Hematopoietic multipotent progenitor cell treated with erythropoietin and hydrocortisone succinate and interleukin-3 and kit ligand, for 8 days (in vitro differentiated cells): ENCODE results near the gene SHROOM2.
A peak's percentile ranks its signal among the peaks of the same experiment; 100 is the strongest.
"Not testable (repeated sequence)": the region's sequence is repeated elsewhere in the genome, so short reads cannot be mapped to it uniquely, and the experiment has no call there.

Experiments
- DNase-seq: peaks from one replicate; pipeline ENCODE4 v3.0.0-alpha.2; 2015

SHROOM2 gene

DNA sequence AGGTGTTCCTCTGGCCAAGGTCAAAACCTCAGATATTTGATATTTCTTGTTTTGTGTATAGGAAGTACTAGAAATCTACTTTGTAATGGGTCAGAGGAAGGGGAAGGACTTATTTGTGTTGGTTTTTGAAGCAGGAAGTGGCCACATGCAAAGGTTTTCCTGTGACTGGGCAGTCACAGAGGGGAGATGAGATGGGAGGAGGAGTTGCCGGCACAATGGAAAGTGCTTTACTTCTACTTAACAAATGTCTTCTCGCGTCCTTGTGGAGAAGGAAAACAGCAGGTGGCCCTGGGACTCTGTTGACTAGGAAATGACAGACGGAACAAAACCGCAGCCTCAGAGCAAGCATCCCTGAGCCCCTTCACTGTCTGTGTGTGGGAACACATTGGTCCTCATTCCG lies 46.6 kb downstream of the SHROOM2 start:
- DNase-seq, result no peak

DNA sequence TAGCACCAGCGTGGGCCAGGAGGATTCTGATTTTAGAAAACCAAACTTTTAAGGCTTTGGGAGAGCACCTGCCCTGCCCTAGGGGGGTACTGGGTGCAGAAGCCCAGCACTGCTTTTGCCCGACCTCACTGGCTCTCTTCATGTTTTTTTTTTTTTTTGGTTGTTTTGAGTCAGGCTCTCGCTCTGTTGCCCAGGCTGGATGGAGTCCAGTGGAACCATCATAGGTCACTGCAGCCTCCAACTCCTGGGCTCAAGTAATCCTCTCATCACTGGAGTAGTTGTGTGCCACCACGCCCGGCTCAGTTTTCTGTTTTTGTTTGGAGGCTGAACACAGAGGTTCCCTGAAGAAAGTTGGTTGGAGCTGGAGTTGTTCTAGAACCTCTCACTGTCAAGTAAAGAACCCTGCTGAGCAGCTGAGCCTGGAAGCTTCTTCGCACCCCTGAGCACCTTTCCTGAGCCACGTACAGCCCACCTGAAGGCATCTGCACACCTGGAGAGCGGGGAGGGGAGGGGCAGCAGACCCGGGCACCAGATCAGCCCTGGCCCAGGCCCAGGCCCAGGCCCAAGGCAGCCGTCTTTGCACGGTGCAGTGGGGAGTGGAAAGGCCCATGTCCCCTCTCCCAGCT lies 49.5 kb downstream of the SHROOM2 start:
- DNase-seq, result no peak

DNA sequence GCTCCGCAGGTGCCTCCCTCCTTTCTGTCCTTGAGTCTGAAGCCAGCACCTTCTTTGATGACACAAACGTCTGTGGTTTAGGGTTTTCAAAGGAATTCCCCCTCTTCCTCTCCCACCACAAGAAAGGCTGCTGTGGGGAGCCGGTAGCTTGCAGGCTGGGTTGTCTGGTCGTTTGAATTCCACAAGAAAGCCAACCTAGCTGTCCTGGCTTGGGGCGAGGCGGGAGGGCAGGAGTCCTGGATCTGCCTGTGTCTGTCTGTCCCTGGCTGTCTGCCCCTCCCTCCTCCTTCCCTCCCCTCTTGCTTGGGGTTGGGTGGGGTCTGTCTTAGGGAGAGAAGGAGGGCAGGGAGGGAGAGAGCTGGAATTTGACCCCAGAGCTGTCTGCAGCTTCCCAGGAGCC lies 56.3 kb downstream of the SHROOM2 start:
- no peak for DNase-seq

DNA sequence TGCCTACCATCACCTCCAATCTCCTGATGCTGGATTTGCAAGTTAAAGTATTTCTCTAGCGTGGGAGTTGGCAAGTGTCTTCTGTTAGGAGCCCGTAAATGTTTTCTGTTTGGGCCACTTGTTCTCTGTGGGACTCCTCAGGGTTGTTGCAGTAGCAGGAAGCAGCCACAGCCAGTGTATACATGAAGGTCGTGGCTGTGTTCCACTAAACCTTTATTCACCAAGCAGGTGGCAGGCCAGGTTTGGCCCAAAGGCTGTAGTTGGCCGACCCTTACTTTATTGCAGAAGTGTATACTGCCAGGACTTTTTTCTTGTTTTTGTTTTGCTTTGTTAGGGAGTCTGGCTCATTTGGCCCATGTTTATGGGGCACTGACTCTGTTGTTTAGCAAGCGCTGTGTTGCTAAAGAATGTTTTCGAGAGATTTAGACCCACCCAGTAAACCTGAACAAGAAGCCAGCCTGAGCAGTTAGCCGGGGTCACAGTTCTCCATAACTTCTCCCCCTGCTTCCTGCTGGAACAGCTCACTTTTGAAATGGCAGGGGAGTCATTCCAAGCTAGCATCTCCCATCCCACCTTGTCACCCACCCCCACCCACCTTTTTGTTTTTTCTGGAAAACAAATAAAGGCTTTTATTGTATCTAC lies 58.8 kb downstream of the SHROOM2 start:
- DNase-seq, result no peak

DNA sequence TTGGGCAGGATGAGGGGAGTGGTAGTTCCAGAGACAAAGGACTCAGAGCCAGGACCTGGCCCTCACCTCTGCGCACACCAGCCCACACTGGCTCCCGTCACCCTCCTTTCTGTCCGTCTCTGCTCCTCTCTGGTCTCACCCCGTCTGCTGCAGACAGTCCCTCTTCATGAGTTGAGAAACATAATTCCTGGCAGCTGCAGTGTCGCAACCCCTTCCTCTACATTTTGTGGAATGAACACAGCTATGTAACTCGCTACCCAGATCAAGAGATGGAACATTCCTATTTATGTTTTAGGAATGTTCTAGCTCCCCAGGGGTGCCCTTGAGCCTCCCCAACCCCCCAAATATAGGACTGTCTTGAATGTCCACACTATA lies 59.3 kb downstream of the SHROOM2 start:
- DNase-seq, result no peak

DNA sequence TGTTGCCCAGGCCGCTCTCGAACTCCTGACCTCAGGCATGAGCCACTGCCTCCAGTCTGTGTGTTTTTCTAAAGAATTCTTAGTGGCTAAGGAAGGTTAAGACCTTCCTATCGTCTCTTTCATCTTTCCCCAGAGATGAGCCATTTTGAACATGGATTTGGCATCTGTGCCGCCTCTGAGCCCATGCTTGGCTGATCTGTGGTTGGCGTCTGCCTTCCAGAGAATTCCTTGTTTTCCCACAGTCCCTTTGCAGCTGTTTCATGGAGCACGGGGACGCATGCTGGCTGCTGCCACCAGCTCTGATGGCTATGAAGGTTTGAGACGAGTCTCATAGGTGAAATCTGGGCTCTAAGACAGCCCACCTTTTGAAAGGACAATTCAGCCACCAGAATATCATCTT lies 60.4 kb downstream of the SHROOM2 start:
- DNase-seq, result no peak

DNA sequence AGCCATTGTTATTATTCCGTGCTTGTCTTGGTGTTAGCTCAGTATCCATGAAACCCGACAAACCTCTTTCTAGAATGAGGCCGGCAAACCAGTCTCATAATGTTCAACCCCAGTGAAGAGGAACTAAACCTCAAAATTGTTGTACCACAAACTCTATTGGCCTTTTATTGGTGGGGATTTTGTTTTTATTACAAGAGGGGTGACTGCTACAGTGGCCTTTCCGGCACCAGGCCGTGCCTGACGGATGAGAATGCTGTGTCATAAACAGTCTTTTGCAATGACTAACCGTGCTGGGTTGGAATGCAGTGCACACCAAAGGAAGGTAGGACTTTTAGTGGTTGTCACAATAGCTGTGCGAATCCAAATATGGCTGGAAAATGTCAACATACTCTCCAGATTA lies 60.8 kb downstream of the SHROOM2 start:
- no peak for DNase-seq

DNA sequence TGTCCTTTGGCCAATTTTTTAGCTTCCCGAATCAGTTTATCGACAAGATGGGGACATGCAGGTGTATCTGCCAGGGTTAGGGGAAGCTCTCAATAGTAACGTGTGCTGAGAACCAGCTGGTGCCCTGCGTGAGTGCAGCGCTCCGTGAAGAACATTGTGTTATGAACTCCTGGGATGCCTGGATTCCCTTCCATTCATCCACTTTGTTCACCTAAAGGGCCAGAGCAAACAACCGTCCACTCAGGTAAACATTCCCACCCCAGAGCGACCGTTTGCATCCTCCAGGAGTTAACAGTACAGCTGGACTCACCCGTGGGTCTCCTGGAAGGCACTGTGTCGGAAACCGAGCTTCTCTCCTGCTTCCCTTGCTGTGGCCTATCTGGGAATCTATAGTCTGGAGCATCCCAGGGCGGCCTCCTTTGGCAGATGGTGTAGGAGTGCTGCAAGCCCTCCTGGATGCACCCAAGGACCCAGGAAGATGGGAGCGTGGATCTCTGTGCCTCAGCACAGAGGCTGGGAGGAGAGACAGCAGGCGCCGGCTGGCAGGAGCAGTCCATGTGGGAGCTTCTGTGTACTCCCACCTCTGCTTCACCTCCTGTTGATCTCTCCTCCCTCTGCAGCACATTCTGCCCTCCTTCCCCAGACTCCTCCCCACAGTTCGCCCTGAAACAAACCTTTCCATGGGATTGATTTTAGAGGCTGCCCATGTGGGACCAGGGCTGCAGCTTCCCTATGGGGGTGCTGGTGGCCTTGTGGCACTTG lies 62.7 kb downstream of the SHROOM2 start:
- DNase-seq, result no peak

DNA sequence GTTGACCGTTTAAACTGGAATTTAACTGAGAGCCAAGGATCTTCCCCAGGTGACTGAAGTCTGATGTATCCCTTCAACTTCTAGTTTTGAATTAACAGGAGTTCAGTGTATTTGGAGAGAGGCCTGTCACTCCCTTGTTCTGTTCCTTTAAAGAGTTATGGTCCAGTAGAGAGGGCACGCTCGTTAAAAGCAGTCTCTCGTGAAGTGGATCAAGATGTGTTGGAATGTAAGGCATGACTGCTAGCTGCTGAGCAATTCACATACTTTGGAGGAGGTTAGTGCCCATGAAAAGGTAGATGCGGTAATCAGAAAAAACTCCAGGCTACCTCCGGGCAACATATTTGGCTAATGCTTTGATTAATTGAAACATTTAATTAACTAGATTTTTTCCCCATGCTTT lies 65.7 kb downstream of the SHROOM2 start:
- no peak for DNase-seq

DNA sequence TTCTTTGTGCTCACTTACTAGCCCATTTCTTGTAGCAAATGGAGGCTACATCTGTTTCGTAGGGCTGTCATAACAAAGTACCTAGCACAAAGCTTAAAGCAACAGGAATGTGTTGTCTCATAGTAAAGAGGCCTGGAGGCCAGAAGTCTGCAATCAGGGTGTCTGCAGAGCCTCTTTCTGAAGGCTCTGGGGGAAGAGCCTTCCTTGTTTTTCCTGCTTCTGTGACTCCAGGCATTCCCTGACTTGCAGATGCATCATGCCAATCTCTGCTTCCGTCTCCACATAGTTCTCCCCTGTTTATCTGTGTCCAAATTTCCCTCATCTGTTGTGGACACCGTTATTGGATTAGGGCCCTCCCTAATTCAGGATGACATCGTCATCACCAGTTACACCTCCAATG lies 67.1 kb downstream of the SHROOM2 start:
- DNase-seq, result no peak

DNA sequence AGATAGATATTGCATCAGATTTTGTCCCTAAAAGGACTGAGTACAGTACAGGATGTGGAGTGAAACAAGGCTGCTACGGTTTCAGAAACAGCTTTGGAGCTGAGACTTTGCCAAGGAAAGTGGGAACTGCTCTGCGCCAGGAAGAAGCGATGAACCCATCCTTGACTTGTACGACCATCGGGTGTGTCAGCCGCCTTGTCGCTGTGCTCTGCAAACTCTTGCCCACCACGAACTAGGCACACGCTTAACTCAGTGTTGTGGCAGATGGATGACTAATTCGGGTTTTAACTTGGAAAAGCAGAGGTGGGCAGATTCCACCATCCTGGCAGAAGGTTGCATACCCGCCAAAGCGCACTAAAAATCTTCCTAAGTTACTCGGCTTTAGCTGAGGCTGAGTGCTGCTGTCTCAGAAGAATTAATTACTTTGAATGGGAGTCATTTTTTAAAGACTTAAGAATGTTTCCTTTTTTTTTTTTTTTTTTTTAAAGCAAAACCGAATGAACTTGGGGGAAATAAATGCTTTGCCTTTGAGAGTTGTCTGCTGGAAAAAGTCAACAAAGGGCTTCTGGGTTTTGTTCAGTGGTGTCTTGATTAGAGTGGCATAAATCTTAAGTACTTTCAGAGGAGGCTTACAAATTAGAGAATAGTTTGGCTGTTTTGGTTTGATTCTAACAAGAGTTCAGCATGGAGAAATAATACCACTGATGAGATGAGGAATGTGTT lies 69.5 kb downstream of the SHROOM2 start:
- no peak for DNase-seq

DNA sequence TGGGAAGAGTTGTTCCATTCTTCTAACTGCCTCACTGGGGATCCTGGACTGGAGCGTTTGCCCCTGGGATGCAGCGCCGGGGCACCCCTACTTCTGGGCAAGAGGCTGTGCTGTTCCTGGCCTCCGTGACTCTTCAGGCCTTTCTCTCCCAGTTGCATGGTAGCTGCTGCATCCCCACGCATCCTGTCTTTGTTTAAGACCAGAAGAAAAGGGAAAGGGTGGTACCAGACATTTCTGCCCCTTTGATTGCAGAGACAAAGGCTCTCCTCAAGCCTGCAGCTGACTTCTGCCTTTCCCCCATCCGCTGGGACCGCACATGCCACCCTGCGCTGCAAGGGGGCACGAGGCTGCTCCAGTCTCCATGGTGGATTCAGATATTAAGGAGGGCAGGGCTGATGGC lies 70.4 kb downstream of the SHROOM2 start:
- DNase-seq, result no peak

DNA sequence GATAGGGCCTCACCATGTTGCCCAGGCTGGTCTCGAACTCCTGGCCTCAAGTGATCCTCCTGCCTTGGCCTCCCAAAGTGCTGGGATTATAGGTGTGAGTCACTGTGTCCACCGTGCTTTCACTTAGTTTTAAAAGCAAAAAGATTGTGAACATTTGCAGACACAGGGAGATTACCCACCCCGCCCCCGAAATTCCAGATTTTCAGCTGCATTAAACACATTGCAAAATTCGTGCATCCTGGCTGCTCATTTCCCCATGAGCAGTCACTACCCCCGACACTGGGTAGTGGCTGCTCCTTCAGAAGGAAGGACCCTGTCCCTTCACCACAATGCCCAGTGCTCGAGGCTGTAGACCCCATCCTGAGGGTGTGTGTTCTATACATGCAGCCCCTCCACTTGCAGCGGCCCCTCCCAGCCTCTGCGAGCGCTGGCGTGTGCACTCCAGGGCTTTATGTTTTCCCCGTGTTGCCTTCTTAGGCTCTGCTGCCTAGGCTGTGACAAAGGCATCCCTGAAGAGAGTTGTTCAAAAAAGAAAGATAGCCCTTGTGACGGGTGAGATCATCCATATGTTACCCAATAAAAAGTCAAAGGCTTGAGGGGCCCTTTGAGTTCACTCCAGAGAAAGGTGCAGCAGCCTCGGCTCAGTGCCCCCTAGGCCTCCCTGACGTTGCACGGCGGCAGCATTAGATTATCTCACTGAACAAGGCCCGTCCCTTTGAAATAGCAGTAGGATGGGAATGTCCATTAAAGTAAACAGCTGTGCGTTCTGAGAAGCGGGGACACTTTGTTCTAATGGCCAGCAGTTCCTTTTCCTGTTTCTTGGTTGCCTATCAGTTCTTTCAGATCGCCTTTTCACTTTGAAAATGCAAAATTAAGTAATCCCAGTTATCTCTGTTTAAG lies 71.6 kb downstream of the SHROOM2 start:
- no peak for DNase-seq

DNA sequence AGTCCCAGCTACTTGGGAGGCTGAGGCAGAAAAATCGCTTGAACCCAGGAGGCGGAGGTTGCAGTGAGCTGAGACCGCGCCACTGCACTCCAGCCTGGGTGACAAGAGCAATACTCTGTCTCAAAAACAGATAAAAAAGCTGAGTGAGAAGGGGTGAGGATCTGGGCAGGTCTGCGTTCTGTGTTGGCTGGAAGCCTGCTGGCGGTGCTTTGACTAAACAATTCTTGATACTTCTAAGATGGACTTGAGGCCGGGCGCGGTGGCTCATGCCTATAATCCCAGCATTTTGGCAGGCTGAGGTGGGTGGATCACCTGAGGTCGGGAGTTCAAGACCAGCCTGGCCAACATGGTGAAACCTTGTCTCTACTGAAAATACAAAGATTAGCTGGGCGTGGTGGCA lies 72.5 kb downstream of the SHROOM2 start:
- not testable (repeated sequence) for DNase-seq

DNA sequence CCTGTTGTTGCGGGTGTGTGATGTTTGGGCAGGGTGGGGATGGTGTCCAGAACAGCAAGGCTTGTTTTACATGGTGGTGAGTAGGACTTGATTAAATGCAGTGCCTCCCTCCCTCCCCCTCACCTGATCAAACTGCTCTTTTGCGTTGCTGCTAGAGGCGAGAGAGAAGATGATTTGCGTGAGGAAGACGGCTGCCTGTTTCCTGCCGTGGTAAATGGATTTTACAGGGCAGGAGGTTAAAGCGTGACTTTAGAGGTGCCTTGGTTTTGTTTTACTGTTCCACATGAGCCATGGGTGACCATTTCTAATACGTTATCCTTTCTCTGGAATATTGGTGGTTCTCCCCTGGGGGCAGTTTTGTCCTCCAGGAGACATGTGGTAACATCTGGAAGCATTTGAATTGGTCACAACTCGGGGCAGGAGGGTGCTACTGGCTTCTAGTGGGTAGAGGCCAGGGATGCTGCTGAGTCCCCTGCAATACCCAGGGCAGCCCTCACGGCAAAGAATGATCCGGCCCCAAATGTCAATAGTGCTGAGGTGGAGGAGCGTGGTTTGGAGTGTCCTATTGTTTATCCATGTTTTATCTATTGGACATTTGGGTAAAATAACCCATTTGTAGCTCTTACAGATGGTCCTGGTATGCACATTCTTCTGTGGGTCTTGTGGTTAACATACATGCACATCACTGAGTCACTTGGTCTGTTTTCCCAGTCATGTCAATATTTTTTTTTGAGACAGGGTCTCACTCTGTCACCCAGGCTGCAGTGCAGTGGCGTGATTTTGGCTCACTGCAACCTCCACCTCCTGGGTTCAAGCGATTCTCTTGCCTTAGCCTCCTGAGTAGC lies 73.7 kb downstream of the SHROOM2 start:
- no peak for DNase-seq

DNA sequence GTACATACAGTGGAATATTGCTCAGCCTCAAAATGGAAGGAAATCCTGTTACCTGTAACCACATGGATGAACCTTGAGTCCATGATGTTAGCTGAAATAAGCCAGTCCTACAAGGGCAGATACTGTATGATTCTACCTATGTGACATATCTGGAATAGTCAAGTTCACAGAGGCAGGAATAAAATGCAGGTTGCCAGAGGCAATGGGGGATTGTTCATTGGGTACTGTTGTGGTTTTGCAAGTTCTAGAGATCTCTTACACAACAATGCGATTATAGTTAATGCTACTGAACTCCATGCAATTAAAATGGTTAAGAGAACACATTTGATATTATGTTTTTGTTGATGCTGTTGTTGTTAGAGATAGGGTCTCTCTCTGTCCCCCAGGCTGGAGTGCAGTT lies 74.6 kb downstream of the SHROOM2 start:
- DNase-seq, result no peak

DNA sequence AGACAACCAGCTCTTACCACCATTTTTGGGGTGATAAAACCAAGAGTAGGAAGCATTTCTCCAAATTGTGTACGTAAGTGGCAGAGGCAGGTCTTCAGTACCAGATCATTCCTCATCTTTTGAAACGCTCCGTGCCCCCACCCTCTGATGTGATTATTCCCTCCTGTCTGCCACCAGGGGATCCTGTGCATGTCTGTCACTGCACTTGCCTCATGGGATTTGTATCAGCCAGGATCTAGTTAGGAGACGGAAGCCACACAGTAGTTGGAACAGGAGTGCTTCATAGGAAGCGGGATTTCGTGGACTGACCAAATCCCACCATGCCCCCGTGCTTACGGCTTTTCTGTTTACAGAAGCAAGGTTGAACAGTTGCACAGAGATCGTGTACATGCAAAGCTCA lies 75.5 kb downstream of the SHROOM2 start:
- no peak for DNase-seq

DNA sequence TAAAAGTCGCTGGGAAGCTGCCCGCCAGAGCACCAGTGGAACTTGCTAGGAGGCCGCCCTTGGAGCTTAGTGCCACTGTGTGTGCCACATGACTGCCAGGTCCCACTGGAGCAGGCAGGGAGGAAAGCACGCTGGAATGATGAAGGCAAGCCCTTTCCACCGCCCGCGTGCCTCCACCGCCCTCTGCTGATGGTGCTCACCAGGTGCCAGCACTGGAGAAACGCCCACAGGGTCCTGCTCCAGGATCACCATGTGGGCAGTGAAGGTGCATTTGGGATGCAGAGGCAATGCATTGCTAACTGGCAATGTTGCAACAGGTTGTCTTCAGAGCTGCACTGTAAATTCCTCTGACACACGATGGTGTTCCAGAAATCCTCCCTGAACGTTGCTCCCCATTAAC lies 76.3 kb downstream of the SHROOM2 start:
- no peak for DNase-seq

DNA sequence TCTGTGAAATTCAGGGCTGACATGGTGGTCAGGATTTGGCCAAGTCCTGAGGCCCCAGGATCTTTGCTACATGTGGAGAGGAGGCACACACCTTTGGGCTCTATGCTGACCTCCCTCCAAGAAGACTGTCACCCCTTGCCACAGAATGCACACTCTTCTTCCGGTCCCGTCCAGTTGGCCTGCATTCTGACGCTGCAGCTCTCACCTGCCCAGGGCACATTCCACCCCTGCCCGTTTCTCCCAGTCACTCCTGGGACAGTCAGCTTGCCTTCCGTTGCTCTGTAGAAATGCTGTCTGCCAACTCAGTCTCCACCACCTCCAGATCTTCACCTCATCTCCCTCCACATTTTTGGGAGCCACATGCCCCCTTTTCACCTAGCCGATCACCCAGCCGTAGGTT lies 76.7 kb downstream of the SHROOM2 start:
- DNase-seq, result no peak

DNA sequence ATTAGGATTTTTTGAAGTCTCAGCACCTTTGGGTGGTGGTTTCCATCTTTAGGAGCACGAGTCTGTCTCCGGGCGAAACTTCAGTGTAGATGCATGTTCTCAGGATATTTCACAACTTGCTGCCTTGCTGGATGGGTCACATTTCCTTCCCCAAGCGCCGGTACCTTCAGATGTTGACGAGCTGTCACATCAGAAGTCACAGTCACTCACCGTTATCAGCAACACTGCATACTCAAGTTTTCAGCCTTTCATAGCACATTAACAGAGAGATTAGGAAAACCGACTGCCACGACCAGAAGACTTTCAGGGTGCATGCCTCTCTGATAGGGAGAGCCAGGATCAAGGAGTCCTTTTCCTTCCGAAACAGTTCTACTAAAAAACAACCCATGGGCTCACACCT lies 77.8 kb downstream of the SHROOM2 start:
- peak; percentile 75 for DNase-seq

DNA sequence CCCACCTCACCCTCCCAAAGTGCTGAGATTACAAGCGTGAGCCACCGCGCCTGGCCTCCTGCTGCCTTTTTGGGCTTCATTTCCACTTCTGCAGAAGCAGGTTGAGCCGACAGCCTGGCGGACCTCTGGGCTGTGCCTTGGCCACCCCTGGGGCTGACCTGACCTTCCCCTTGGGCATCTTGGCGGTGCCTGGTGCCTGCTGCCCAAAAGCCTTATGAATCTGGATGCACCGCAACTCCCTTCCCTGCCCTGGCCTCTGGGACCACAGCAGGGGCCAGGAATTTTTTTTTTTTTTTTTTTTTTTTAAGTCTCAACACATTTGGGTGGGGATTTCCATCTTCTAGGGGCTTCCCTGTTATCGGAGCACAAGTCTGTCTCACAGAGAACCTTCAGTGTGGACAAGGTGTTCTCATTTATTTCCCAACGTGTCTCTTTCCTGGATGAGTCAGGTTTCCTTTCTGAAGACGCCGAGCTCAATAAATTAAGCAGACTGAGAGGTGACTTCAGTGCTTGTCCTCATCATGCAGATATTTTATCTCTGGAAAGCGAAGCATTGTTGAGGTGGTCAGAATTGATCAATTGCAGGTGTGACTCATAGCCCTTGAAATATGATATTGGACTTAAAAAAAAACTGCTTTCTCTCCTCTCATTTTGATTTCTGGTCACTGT lies 79.7 kb downstream of the SHROOM2 start:
- no peak for DNase-seq
